SK-N-SH treated with all-trans-retinoic acid at 6 μM for 48 hours (cell line): ENCODE results near the gene FANCI.

Experiments
- ATAC-seq: fragments of 200-7000 bp; cut with Tn5 transposase; 3 replicates; pipeline ENCODE4 v1.9.1; 2020; ENCODE audit warnings: mild to moderate bottlenecking, moderate library complexity
- ARNTL ChIP-seq: fragments of 450-650 bp; formaldehyde crosslinking; IDR thresholded peaks from 2 replicates; pipeline ENCODE4 v1.5.0; 2020; ENCODE audit warnings: low read depth, mild to moderate bottlenecking, moderate library complexity, borderline replicate concordance
- BACH2 ChIP-seq: fragments of 250-450 bp; sonication (Bioruptor Pico); IDR thresholded peaks from 2 replicates; pipeline ENCODE4 v1.9.0; 2021; ENCODE audit warnings: mild to moderate bottlenecking, borderline replicate concordance
- CREB5 ChIP-seq: fragments of 250-450 bp; sonication (Bioruptor Pico); IDR thresholded peaks from 2 replicates; pipeline ENCODE4 v1.5.1; 2020; ENCODE audit warnings: low read depth, mild to moderate bottlenecking, moderate library complexity
- CSDC2 ChIP-seq: fragments of 250-450 bp; sonication (Bioruptor Pico); IDR thresholded peaks from 2 replicates; pipeline ENCODE4 v1.5.0; 2020; ENCODE audit warnings: mild to moderate bottlenecking, moderate library complexity
- CSRNP3 ChIP-seq: fragments of 250-450 bp; sonication (Bioruptor Pico); IDR thresholded peaks from 2 replicates; pipeline ENCODE4 v1.5.1; 2021; ENCODE audit warnings: mild to moderate bottlenecking, moderate library complexity
- ESRRG ChIP-seq: fragments of 250-450 bp; sonication (Bioruptor Pico); IDR thresholded peaks from 2 replicates; pipeline ENCODE4 v1.6.1; 2021; ENCODE audit warnings: mild to moderate bottlenecking
- GLIS3 ChIP-seq: fragments of 250-450 bp; sonication (Bioruptor Pico); IDR thresholded peaks from 2 replicates; pipeline ENCODE4 v1.5.0; 2020; ENCODE audit warnings: mild to moderate bottlenecking, moderate library complexity
- ISL1 ChIP-seq: fragments of 250-450 bp; sonication (Bioruptor Pico); IDR thresholded peaks from 2 replicates; pipeline ENCODE4 v2.1.2; 2022; ENCODE audit warnings: mild to moderate bottlenecking, moderate library complexity
- OSR1 ChIP-seq: fragments of 250-450 bp; sonication (Bioruptor Pico); IDR thresholded peaks from 2 replicates; pipeline ENCODE4 v1.8.0; 2022; ENCODE audit warnings: moderate library complexity, mild to moderate bottlenecking, inconsistent platforms
- PPARA ChIP-seq: fragments of 250-450 bp; sonication (Bioruptor Pico); IDR thresholded peaks from 2 replicates; pipeline ENCODE4 v1.5.0; 2020; ENCODE audit warnings: mild to moderate bottlenecking, borderline replicate concordance
- RARB ChIP-seq: fragments of 250-450 bp; sonication (Bioruptor Pico); IDR thresholded peaks from 2 replicates; pipeline ENCODE4 v1.8.0; 2021; ENCODE audit warnings: mild to moderate bottlenecking, moderate library complexity
- SNAI2 ChIP-seq: fragments of 250-450 bp; sonication (Bioruptor Pico); IDR thresholded peaks from 2 replicates; pipeline ENCODE4 v1.5.0; 2020; ENCODE audit warnings: mild to moderate bottlenecking, moderate library complexity
- TCF4 ChIP-seq: fragments of 250-450 bp; sonication (Bioruptor Pico); IDR thresholded peaks from 2 replicates; pipeline ENCODE4 v1.8.0; 2021; ENCODE audit warnings: mild to moderate bottlenecking, moderate library complexity, borderline replicate concordance
- TOX ChIP-seq: fragments of 250-450 bp; sonication (Bioruptor Pico); IDR thresholded peaks from 2 replicates; pipeline ENCODE4 v1.8.0; 2021; ENCODE audit warnings: mild to moderate bottlenecking, moderate library complexity, borderline replicate concordance
- TSHZ2 ChIP-seq: fragments of 250-450 bp; sonication (Bioruptor Pico); IDR thresholded peaks from 2 replicates; pipeline ENCODE4 v1.5.0; 2020; ENCODE audit warnings: mild to moderate bottlenecking, moderate library complexity
- ZC3H10 ChIP-seq: fragments of 250-450 bp; sonication (Bioruptor Pico); IDR thresholded peaks from 2 replicates; pipeline ENCODE4 v1.5.1; 2021; ENCODE audit warnings: mild to moderate bottlenecking, moderate library complexity
- ZFP3 ChIP-seq: fragments of 250-450 bp; sonication (Bioruptor Pico); IDR thresholded peaks from 2 replicates; pipeline ENCODE4 v1.5.0; 2020; ENCODE audit warnings: mild to moderate bottlenecking, moderate library complexity
- ZFP30 ChIP-seq: fragments of 450-650 bp; formaldehyde crosslinking; IDR thresholded peaks from 2 replicates; pipeline ENCODE4 v1.5.0; 2022; ENCODE audit warnings: mild to moderate bottlenecking, moderate library complexity
- ZNF565 ChIP-seq: fragments of 450-650 bp; formaldehyde crosslinking; conservative IDR thresholded peaks from 2 replicates; pipeline ENCODE4 v1.5.0; 2020; ENCODE audit warnings: low read depth, mild to moderate bottlenecking, moderate library complexity
- ZNF70 ChIP-seq: fragments of 450-650 bp; formaldehyde crosslinking; IDR thresholded peaks from 2 replicates; pipeline ENCODE4 v1.5.0; 2020; ENCODE audit warnings: mild to moderate bottlenecking, moderate library complexity
- ZNF8 ChIP-seq: fragments of 450-650 bp; formaldehyde crosslinking; IDR thresholded peaks from 2 replicates; pipeline ENCODE4 v1.5.0; 2020; ENCODE audit warnings: mild to moderate bottlenecking, moderate library complexity

FANCI gene

GRCh38 chr15:89320200-89320599 lies 76.4 kb downstream of the FANCI start:
- TF ChIP-seq BACH2 (CRISPR knock-in tag) (no peak), PPARA (CRISPR knock-in tag) (no peak)
- ATAC-seq: no peak

- ATAC-seq: peak; percentile 22
- TF ChIP-seq ZFP3 (CRISPR knock-in tag) (no peak), OSR1 (CRISPR knock-in tag) (no peak), CSDC2 (no peak), ZC3H10 (CRISPR knock-in tag) (no peak), ZNF565 (CRISPR knock-in tag) (no peak), ZNF70 (no peak), PPARA (CRISPR knock-in tag) (no peak)
These were observed 78.0 kb downstream of the FANCI start for GRCh38 chr15:89321521-89322410.

GRCh38 chr15:89322822-89323221 lies 79.0 kb downstream of the FANCI start:
- ATAC-seq: no peak
- TF ChIP-seq GLIS3 (CRISPR knock-in tag): no peak
- no peak for TF ChIP-seq OSR1 (CRISPR knock-in tag)
- no peak for TF ChIP-seq ISL1 (CRISPR knock-in tag)
- no peak for TF ChIP-seq TCF4 (CRISPR knock-in tag)
- TF ChIP-seq ZNF8: no peak
- no peak for TF ChIP-seq PPARA (CRISPR knock-in tag)
- TF ChIP-seq RARB (CRISPR knock-in tag): no peak
- TF ChIP-seq BACH2 (CRISPR knock-in tag): no peak
- TF ChIP-seq ARNTL: no peak
- TF ChIP-seq ESRRG (CRISPR knock-in tag): no peak
- no peak for TF ChIP-seq ZNF70
- TF ChIP-seq ZFP3 (CRISPR knock-in tag): no peak
- no peak for TF ChIP-seq CSRNP3 (CRISPR knock-in tag)
- TF ChIP-seq SNAI2 (CRISPR knock-in tag): no peak
- TF ChIP-seq TSHZ2 (CRISPR knock-in tag): no peak
- no peak for TF ChIP-seq CREB5 (CRISPR knock-in tag)
- TF ChIP-seq TOX (CRISPR knock-in tag): no peak
- TF ChIP-seq ZNF565 (CRISPR knock-in tag): no peak
- TF ChIP-seq CSDC2: no peak
- TF ChIP-seq ZC3H10 (CRISPR knock-in tag): no peak

- no peak for TF ChIP-seq TCF4 (CRISPR knock-in tag)
- TF ChIP-seq ZFP30 (CRISPR knock-in tag): no peak
- no peak for TF ChIP-seq PPARA (CRISPR knock-in tag)
- TF ChIP-seq RARB (CRISPR knock-in tag): no peak
- TF ChIP-seq ZFP3 (CRISPR knock-in tag): no peak
- TF ChIP-seq CSRNP3 (CRISPR knock-in tag): no peak
- no peak for TF ChIP-seq CSDC2
- TF ChIP-seq ESRRG (CRISPR knock-in tag): no peak
- TF ChIP-seq OSR1 (CRISPR knock-in tag): no peak
- TF ChIP-seq ARNTL: no peak
- TF ChIP-seq TOX (CRISPR knock-in tag): no peak
- no peak for TF ChIP-seq ZC3H10 (CRISPR knock-in tag)
- TF ChIP-seq SNAI2 (CRISPR knock-in tag): no peak
- ATAC-seq: no peak
These were observed 80.0 kb downstream of the FANCI start for GRCh38 chr15:89323825-89324224.
